H9 (cell line): ENCODE results near the gene SPECC1. TPM values are rescaled to one million over a fixed set of nuclear protein-coding genes. Genes with fewer than 3 reads are reported as not detected.

ENCODE experiments used
- DNase-seq: peaks from one replicate; pipeline ENCODE4 v3.0.0-alpha.2; 2017
- H2AFZ ChIP-seq: one replicate; pipeline ENCODE4 v1.6.1; 2013; ENCODE audit warnings: mild to moderate bottlenecking, low read length, control low read depth, moderate library complexity
- H2AK5ac ChIP-seq: 2 replicates; pipeline ENCODE4 v1.6.1; 2013; ENCODE audit warnings: low read length, control low read depth, mixed read lengths; ENCODE audit not compliant: insufficient read length
- H2BK120ac ChIP-seq: one replicate; pipeline ENCODE4 v1.6.1; 2013; ENCODE audit warnings: low read depth, mild to moderate bottlenecking, low read length, control low read depth, inconsistent platforms; ENCODE audit not compliant: poor library complexity, severe bottlenecking
- H2BK12ac ChIP-seq: 2 replicates; pipeline ENCODE4 v1.6.1; 2013; ENCODE audit warnings: low read length, control low read depth, mixed read lengths, low read depth; ENCODE audit not compliant: insufficient read length
- H2BK15ac ChIP-seq: 2 replicates; pipeline ENCODE4 v1.6.1; 2013; ENCODE audit warnings: low read depth, low read length, control low read depth
- H2BK20ac ChIP-seq: one replicate; pipeline ENCODE4 v1.6.1; 2013; ENCODE audit warnings: low read depth, mild to moderate bottlenecking, low read length, control low read depth, inconsistent platforms; ENCODE audit not compliant: poor library complexity, severe bottlenecking
- H2BK5ac ChIP-seq: 2 replicates; pipeline ENCODE4 v1.6.1; 2013; ENCODE audit warnings: low read length, control low read depth, mixed read lengths; ENCODE audit not compliant: insufficient read length
- H3K14ac ChIP-seq: 2 replicates; pipeline ENCODE4 v1.6.1; 2013; ENCODE audit warnings: low read length, control low read depth; ENCODE audit not compliant: insufficient read depth
- H3K18ac ChIP-seq: 2 replicates; pipeline ENCODE4 v1.6.1; 2013; ENCODE audit warnings: low read depth, mild to moderate bottlenecking, mixed read lengths, low read length, control low read depth; ENCODE audit not compliant: insufficient read length
- H3K23ac ChIP-seq: 2 replicates; pipeline ENCODE4 v1.6.1; 2013; ENCODE audit warnings: low read length, control low read depth, mixed read lengths, low read depth; ENCODE audit not compliant: insufficient read length
- H3K23me2 ChIP-seq: 2 replicates; pipeline ENCODE4 v1.6.1; 2013; ENCODE audit warnings: low read depth, mild to moderate bottlenecking, mixed read lengths, low read length, control low read depth; ENCODE audit not compliant: insufficient read length, poor library complexity, severe bottlenecking
- H3K27ac ChIP-seq: 2 replicates; pipeline ENCODE4 v1.5.1; 2013; ENCODE audit warnings: low read length, control low read depth, mixed read lengths, low read depth; ENCODE audit not compliant: insufficient read length
- H3K27me3 ChIP-seq: 2 replicates; pipeline ENCODE4 v1.6.1; 2013; ENCODE audit warnings: low read length, control low read depth, inconsistent platforms; ENCODE audit not compliant: insufficient read depth
- H3K4ac ChIP-seq: 2 replicates; pipeline ENCODE4 v1.6.1; 2013; ENCODE audit warnings: low read depth, mild to moderate bottlenecking, control low read depth, inconsistent platforms, low read length, moderate library complexity
- H3K4me1 ChIP-seq: 2 replicates; pipeline ENCODE4 v1.6.1; 2013; ENCODE audit warnings: low read length, control low read depth, inconsistent platforms; ENCODE audit not compliant: insufficient read depth
- H3K4me2 ChIP-seq: 2 replicates; pipeline ENCODE4 v1.6.1; 2013; ENCODE audit warnings: low read length, control low read depth, mixed read lengths; ENCODE audit not compliant: insufficient read length, insufficient read depth
- H3K56ac ChIP-seq: 2 replicates; pipeline ENCODE4 v1.6.1; 2013; ENCODE audit warnings: low read depth, mild to moderate bottlenecking, mixed read lengths, low read length, control low read depth; ENCODE audit not compliant: insufficient read length
- H3K79me1 ChIP-seq: 2 replicates; pipeline ENCODE4 v1.6.1; 2013; ENCODE audit warnings: low read depth, mild to moderate bottlenecking, moderate library complexity, low read length, control low read depth, inconsistent platforms; ENCODE audit not compliant: insufficient read depth, poor library complexity, severe bottlenecking
- H3K79me2 ChIP-seq: 2 replicates; pipeline ENCODE4 v1.6.1; 2013; ENCODE audit warnings: low read length, control low read depth, inconsistent platforms; ENCODE audit not compliant: insufficient read depth
- H3K9ac ChIP-seq: 2 replicates; pipeline ENCODE4 v1.6.1; 2013; ENCODE audit warnings: low read length, control low read depth, mixed read lengths; ENCODE audit not compliant: insufficient read length; ENCODE audit errors: extremely low read depth
- H3K9me3 ChIP-seq: one replicate; pipeline ENCODE4 v1.6.1; 2013; ENCODE audit warnings: low read depth, low read length, inconsistent platforms; ENCODE audit not compliant: control insufficient read depth
- H3T11ph ChIP-seq: one replicate; pipeline ENCODE4 v1.6.1; 2013; ENCODE audit warnings: mild to moderate bottlenecking, low read length, control low read depth, inconsistent platforms
- H4K20me1 ChIP-seq: one replicate; pipeline ENCODE4 v1.6.1; 2013; ENCODE audit not compliant: control insufficient read depth, insufficient read length, insufficient read depth
- H4K5ac ChIP-seq: 2 replicates; pipeline ENCODE4 v1.6.1; 2013; ENCODE audit warnings: low read depth, mild to moderate bottlenecking, mixed read lengths, low read length, control low read depth; ENCODE audit not compliant: insufficient read length
- H4K8ac ChIP-seq: replicated peaks from 2 replicates; pipeline ENCODE4 v1.6.1; 2013; ENCODE audit warnings: low read length, control low read depth, mixed read lengths, low read depth; ENCODE audit not compliant: insufficient read length
- H4K91ac ChIP-seq: 2 replicates; pipeline ENCODE4 v1.6.1; 2013; ENCODE audit warnings: low read depth, mild to moderate bottlenecking, moderate library complexity, mixed read lengths, low read length, control low read depth; ENCODE audit not compliant: insufficient read length
- H3K27ac Mint-ChIP-seq, 3 experiments: 2 replicates in 2 of 3; 3 replicates in 1 of 3; pipeline ENCODE4 v1.8.0; 2020 to 2021; ENCODE audit warnings: mixed read lengths in 3 of 3, mild to moderate bottlenecking in 1 of 3, moderate library complexity in 1 of 3
- H3K27me3 Mint-ChIP-seq: 2 replicates; pipeline ENCODE4 v1.8.0; 2021; ENCODE audit warnings: low read depth, mild to moderate bottlenecking, moderate library complexity, mixed read lengths
- H3K36me3 Mint-ChIP-seq, 3 experiments: 2 replicates in 2 of 3; 3 replicates in 1 of 3; pipeline ENCODE4 v1.8.0; 2020 to 2021; ENCODE audit warnings: low read depth in 3 of 3, mixed read lengths in 3 of 3; ENCODE audit not compliant: insufficient read depth in 1 of 3
- H3K4me1 Mint-ChIP-seq, 2 experiments: 2 replicates each; pipeline ENCODE4 v1.8.0; 2020; ENCODE audit warnings: mixed read lengths in 2 of 2
- H3K4me3 Mint-ChIP-seq, 2 experiments: 2 replicates in 1 of 2; 3 replicates in 1 of 2; pipeline ENCODE4 v1.8.0; 2020 to 2021; ENCODE audit warnings: mild to moderate bottlenecking in 2 of 2, mixed read lengths in 2 of 2, moderate library complexity in 1 of 2
- H3K9me3 Mint-ChIP-seq, 2 experiments: 2 replicates in 1 of 2; 3 replicates in 1 of 2; pipeline ENCODE4 v1.8.0; 2020; ENCODE audit warnings: mild to moderate bottlenecking in 2 of 2, mixed read lengths in 2 of 2, moderate library complexity in 1 of 2
- WGBS: extraction: QIAGEN DNeasy Blood & Tissue Kit; methylation state at CpG from one replicate; pipeline ENCODE4 v1.1.7; 2013; ENCODE audit warnings: missing lambda C conversion rate, low lambda C conversion rate, mixed read lengths; ENCODE audit not compliant: insufficient read length; ENCODE audit errors: extremely low coverage; 5-methylcytosine and 5-hydroxymethylcytosine counted together
- total RNA-seq: library from RNA; stranded (reverse); gene quantifications from 2 replicates; pipeline ENCODE4 v1.2.1, GENCODE V29; 2021
- TF ChIP-seq, protein P1 (sequence below): fragments of 200-600 bp; sonication (generic); conservative IDR thresholded peaks from 3 replicates; pipeline ENCODE4 v1.8.0; 2021; ENCODE audit warnings: antibody characterized with exemption, mild to moderate bottlenecking

Gene SPECC1
- total RNA-seq, 1 experiment from 2014 or later, result 65.7 TPM

DNA sequence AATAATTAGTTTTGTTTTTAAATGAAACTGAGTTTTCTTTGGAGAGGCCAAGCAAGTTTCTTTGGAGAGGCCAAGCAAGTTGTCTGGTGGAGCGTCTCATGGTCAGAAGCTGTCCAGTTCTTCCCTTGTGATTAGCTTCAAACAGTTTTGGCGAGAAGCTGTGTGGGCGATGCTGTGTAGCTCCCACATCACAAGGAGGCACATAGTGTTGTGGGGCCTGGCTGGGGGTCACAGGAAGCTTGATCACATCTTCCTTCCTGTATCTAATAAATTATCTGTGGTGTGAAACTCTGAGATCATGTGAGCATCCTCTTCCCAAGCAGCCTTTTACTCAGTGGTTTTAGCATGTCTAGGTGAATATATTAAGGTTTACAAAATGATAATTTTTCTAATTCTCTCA is 33.9 kb downstream of the SPECC1 start:
- Histone ChIP-seq H4K5ac (no peak overlapping the region), H2BK20ac (no peak overlapping the region), H3T11ph (no peak overlapping the region), H3K23me2 (no peaks in the 10 kb centered on the region), H3K4ac (no peak overlapping the region), H3K79me1 (no peaks in the 10 kb centered on the region), H3K14ac (no peak overlapping the region), H3K18ac (no peak overlapping the region), H4K20me1 (no peaks in the 10 kb centered on the region), H3K79me2 (no peaks in the 10 kb centered on the region), H3K27me3 (no peaks in the 10 kb centered on the region), H2BK15ac (no peak overlapping the region), H3K4me1 (peaks cover 2% of the 10 kb centered on the region), H4K8ac (no peak overlapping the region), H2AFZ (no peak overlapping the region), H2BK5ac (no peak overlapping the region), H3K4me2 (no peak overlapping the region), H3K9me3 (no peaks in the 10 kb centered on the region), H3K56ac (no peak overlapping the region), H3K9ac (no peak overlapping the region), H3K23ac (no peak overlapping the region), H3K27ac (no peak overlapping the region), H4K91ac (no peak overlapping the region), H2BK12ac (no peak overlapping the region), H2BK120ac (no peak overlapping the region), H2AK5ac (no peak overlapping the region)
- Mint-ChIP-seq H3K36me3 (no peaks in the 10 kb centered on the region; a peak in 1 of 7 replicates), H3K4me3 (no peak overlapping the region), H3K9me3 (no peaks in the 10 kb centered on the region; a peak in 1 of 5 replicates), H3K27ac (no peak overlapping the region), H3K27me3 (no peaks in the 10 kb centered on the region), H3K4me1 (peaks cover 10 to 11% of the 10 kb centered on the region in 2 experiments)
- TF ChIP-seq, protein P1, sequence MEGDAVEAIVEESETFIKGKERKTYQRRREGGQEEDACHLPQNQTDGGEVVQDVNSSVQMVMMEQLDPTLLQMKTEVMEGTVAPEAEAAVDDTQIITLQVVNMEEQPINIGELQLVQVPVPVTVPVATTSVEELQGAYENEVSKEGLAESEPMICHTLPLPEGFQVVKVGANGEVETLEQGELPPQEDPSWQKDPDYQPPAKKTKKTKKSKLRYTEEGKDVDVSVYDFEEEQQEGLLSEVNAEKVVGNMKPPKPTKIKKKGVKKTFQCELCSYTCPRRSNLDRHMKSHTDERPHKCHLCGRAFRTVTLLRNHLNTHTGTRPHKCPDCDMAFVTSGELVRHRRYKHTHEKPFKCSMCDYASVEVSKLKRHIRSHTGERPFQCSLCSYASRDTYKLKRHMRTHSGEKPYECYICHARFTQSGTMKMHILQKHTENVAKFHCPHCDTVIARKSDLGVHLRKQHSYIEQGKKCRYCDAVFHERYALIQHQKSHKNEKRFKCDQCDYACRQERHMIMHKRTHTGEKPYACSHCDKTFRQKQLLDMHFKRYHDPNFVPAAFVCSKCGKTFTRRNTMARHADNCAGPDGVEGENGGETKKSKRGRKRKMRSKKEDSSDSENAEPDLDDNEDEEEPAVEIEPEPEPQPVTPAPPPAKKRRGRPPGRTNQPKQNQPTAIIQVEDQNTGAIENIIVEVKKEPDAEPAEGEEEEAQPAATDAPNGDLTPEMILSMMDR, result no peak
- no peak for DNase-seq
- WGBS, result no CpG with 5 or more reads among the region's 3 CpGs
